HG03045 (cell line): ENCODE measurements around the gene TMEM60.

Experiments
- ATAC-seq: cut with Tn5 transposase; IDR thresholded peaks from one replicate; pipeline ENCODE4 v1.9.1; 2021; ENCODE audit warnings: mild to moderate bottlenecking, moderate library complexity; ENCODE audit not compliant: unreplicated experiment

TMEM60 gene

GRCh38 chr7:77782383-77782782 is 15.9 kb downstream of the TMEM60 start:
- ATAC-seq, result no peak

GRCh38 chr7:77778535-77778934 is 19.7 kb downstream of the TMEM60 start:
- no peak for ATAC-seq

GRCh38 chr7:77771901-77772300 is 26.3 kb downstream of the TMEM60 start:
- ATAC-seq, result no peak

- ATAC-seq, result no peak
Measured at GRCh38 chr7:77770316-77770715, 27.9 kb downstream of the TMEM60 start.

GRCh38 chr7:77766801-77767605 is 31.2 kb downstream of the TMEM60 start:
- no peak for ATAC-seq

- ATAC-seq, result no peak
Measured at GRCh38 chr7:77765906-77766800, 32.1 kb downstream of the TMEM60 start.

GRCh38 chr7:77765481-77765880 is 32.8 kb downstream of the TMEM60 start:
- ATAC-seq, result no peak

GRCh38 chr7:77760809-77761453 is 37.3 kb downstream of the TMEM60 start:
- ATAC-seq, result no peak

GRCh38 chr7:77759294-77759889 is 38.8 kb downstream of the TMEM60 start:
- ATAC-seq, result no peak

- ATAC-seq, result peak; percentile 88
Measured at GRCh38 chr7:77757589-77757988, 40.6 kb downstream of the TMEM60 start.

GRCh38 chr7:77753173-77753572 is 45.1 kb downstream of the TMEM60 start:
- ATAC-seq, result no peak

GRCh38 chr7:77752016-77752415 is 46.2 kb downstream of the TMEM60 start:
- ATAC-seq, result no peak

GRCh38 chr7:77747718-77748117 is 50.5 kb downstream of the TMEM60 start:
- ATAC-seq, result no peak

GRCh38 chr7:77747178-77747577 is 51.1 kb downstream of the TMEM60 start:
- ATAC-seq, result no peak

- ATAC-seq, result no peak
Measured at GRCh38 chr7:77746824-77747165, 51.4 kb downstream of the TMEM60 start.

- no peak for ATAC-seq
Measured at GRCh38 chr7:77746164-77746823, 51.9 kb downstream of the TMEM60 start.

GRCh38 chr7:77745746-77746145 is 52.5 kb downstream of the TMEM60 start:
- ATAC-seq, result no peak
